ENCODE results near the gene KRT78.

KRT78 gene

GRCh38 chr12:52848661-52849255, at the start of gene KRT78:
TSS of gene KRT78 (minus strand) at chr12:52848994. CDS start at chr12:52848930, 64 bp downstream.
- H3K27ac ChIP-seq: no peak within 1 kb of the TSS
- TF ChIP-seq ZFX (IDR thresholded peaks at IDR 0.05): no peak

- no peak for TF ChIP-seq ZFX (IDR thresholded peaks at IDR 0.05)
- no peak for TF ChIP-seq CTCF (conservative IDR thresholded peaks at IDR 0.05)
- no peak overlapping the region for H3K27ac ChIP-seq
Observed at GRCh38 chr12:52896190-52897100, 47.7 kb upstream of the KRT78 start.

GRCh38 chr12:52895726-52896189, 47.0 kb upstream of the KRT78 start:
- TF ChIP-seq ZFX (IDR thresholded peaks at IDR 0.05) (no peak), CTCF (conservative IDR thresholded peaks at IDR 0.05) (no peak)
- no peak overlapping the region for H3K27ac ChIP-seq

DNA sequence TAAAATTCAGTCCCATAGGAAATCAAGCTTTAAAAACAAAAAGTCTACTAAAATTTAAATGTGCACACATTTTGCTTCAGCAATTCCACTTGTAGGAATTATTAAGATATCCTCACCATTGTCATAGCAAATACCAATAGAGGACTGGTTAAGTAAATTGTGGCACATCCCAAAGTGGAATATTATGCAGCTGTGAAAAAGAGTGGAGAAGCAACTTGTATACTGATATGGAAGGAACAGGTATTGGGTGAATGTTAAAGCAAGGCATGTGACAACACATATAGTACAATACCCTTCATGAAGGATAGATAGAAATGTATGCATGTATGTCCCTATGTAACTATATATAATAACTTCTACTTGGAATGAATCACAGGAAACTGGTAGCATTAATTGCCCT, 44.2 kb upstream of the KRT78 start:
- TF ChIP-seq CTCF (conservative IDR thresholded peaks at IDR 0.05): no peak
- TF ChIP-seq ZFX (IDR thresholded peaks at IDR 0.05): no peak
- H3K27ac ChIP-seq: no peak overlapping the region

GRCh38 chr12:52892207-52892852, 43.5 kb upstream of the KRT78 start:
- TF ChIP-seq ZFX (IDR thresholded peaks at IDR 0.05): no peak
- H3K27ac ChIP-seq: no peak overlapping the region

DNA sequence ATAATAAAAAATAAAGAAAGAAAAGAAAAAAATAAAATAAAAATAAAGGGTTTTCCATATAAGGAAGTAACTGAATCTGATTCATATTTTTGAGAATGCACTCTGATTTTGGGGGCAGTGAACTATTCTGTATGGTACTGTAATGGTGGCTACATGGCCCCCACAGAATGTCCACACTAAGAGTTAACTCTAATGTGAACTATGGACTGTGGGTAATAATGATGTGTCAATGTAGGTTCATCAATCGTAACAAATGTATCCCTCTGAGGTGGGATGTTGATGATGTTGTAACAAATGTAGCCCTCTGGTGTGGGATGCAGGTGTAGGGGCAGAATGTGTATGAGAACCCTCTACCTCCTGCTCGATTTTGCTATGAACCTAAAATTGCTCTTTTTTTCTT, 42.2 kb upstream of the KRT78 start:
- H3K27ac ChIP-seq: no peak overlapping the region
- TF ChIP-seq ZFX (IDR thresholded peaks at IDR 0.05) (no peak), CTCF (conservative IDR thresholded peaks at IDR 0.05) (no peak)

DNA sequence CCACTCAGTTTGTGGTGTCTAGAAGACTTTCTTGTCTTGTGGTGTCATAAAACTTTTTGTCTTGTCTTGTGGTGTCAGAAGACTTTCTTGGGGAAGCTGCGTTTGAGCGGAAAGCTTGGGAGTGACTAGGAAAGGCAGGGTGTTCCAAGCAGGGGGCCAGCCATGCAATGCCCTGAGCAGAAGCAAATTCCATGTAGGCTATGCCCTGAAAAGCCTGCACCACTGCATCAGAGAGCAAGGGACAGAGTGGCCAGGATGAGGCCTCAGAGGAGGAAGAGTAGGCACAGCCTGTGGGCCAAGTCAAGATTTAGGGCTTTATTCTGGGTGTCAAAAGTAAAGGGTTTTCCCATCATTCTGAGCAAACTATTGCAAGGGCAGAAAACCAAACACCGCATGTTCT, 41.6 kb upstream of the KRT78 start:
- TF ChIP-seq ZFX (IDR thresholded peaks at IDR 0.05): no peak
- TF ChIP-seq CTCF (conservative IDR thresholded peaks at IDR 0.05): no peak
- H3K27ac ChIP-seq: no peak overlapping the region

Data from C4-2B (cell line).